Psoas muscle (tissue), 8 donors: Measurements from ENCODE around the gene SPACA5. TPM values are rescaled to one million over a fixed set of nuclear protein-coding genes. Genes with fewer than 3 reads are reported as not detected.
"Not testable (repeated sequence)": the region's sequence is repeated elsewhere in the genome, so short reads cannot be mapped to it uniquely, and the experiment has no call there.

Source experiments
- ATAC-seq, 4 donors: fragments of 200-7000 bp; cut with Tn5 transposase; one replicate each; pipeline ENCODE4 v1.9.1; 2020; ENCODE audit warnings: moderate library complexity in 3 of 4, mild to moderate bottlenecking in 2 of 4
- DNase-seq, 2 donors: peaks; one replicate each; pipeline ENCODE4 v3.0.0-alpha.2; 2020
- H3K27ac ChIP-seq: fragments of 200-600 bp; one replicate; pipeline ENCODE4 v1.8.0; 2022
- H3K27me3 ChIP-seq, 3 donors: fragments of 200-600 bp in 1 of 3; one replicate each; pipeline versions ENCODE4 v1.6.1 to v1.8.0; 2013 to 2022; ENCODE audit warnings: low read length in 2 of 3, mild to moderate bottlenecking in 2 of 3, moderate library complexity in 1 of 3; ENCODE audit not compliant: insufficient read depth in 3 of 3
- H3K36me3 ChIP-seq, 2 donors: fragments of 200-600 bp in 1 of 2; one replicate each; pipeline versions ENCODE4 v1.6.1 to v1.8.0; 2013 to 2022; ENCODE audit warnings: low read depth in 1 of 2, mild to moderate bottlenecking in 1 of 2, moderate library complexity in 1 of 2; ENCODE audit not compliant: insufficient read depth in 1 of 2
- H3K4me1 ChIP-seq: fragments of 200-600 bp; one replicate; pipeline ENCODE4 v1.8.0; 2022
- H3K4me3 ChIP-seq: fragments of 200-600 bp; one replicate; pipeline ENCODE4 v1.8.0; 2022; ENCODE audit warnings: mild to moderate bottlenecking
- H3K9me3 ChIP-seq: fragments of 200-600 bp; one replicate; pipeline ENCODE4 v1.8.0; 2022
- WGBS, 3 donors: extraction: QIAGEN DNeasy Blood & Tissue Kit; methylation state at CpG; one replicate each; pipeline versions ENCODE4 v1.1.6 to v1.1.7; 2013; 5-methylcytosine and 5-hydroxymethylcytosine counted together
- intact Hi-C, 2 donors: fragments of 100-400 bp; cut with DNase I; formaldehyde crosslinking; loops; one replicate each; pipeline versions ENCODE4 v1.11.0 to v1.14.2; 2022
- polyA plus RNA-seq, 3 donors: library from polyadenylated mRNA; stranded (reverse); fragments of 200-250 nt; gene quantifications; one replicate each; pipeline ENCODE4 v1.2.3, GENCODE V29; 2013
- total RNA-seq, 4 donors: library from RNA; stranded (reverse); fragmentation: NEBNext Ultra II Directional in 2 of 4; extraction: Animal tissue kit (Norgen Biotek cat#: 25700) in 2 of 4; gene quantifications; one replicate each; pipeline versions ENCODE4 v1.2.1 to v1.2.4, GENCODE V29; 2021 to 2023
- TF ChIP-seq, protein P1 (sequence below): fragments of 200-600 bp; IDR thresholded peaks from one replicate; pipeline ENCODE4 v1.8.0; 2022; ENCODE audit warnings: antibody characterized with exemption
- donor health status: healthy with polysubstance abuse.
- donor health status: DM: no; HTN: no; CAD: no; lungs with moderate emphysema.
- donor health status: Bipolar disorder and iron deficiency.
- donor health status: healthy.
- donor health status: DM: yes; HTN: yes; CAD: no.
- donor health status: DM: no; HTN: no; CAD: no.
- donor health status: DM: no; HTN: no; CAD: no.
- donor health status: DM: yes; HTN: yes; CAD: no.

SPACA5 gene
- total and polyA plus RNA-seq, 7 donors: 0.09 TPM; not detected in 6

DNA sequence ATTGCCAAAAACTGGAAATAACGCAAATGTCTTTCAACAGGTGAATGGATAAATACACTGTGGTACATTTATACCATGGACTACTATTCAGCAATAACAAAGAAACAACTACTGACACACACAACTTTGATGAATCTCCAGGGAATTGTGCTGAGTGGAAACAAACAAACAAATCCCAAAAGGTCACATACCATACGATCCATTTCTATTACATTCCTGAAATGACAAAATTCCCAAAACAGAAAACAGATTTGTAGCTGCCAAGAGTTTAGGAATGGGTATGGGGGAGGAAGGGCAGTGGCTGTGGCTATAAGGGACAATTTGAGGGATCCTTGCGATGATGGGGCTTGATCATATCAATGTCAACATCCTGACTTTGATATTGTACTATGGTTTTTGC, 5.5 kb upstream of the SPACA5 start:
- H3K36me3 ChIP-seq: peaks cover 0 to 5% of the 10 kb centered on the region in 2 donors
- no peaks in the 10 kb centered on the region for H3K4me1 ChIP-seq
- no peak overlapping the region for H3K27ac ChIP-seq
- no peak overlapping the region for H3K4me3 ChIP-seq
- no peaks in the 10 kb centered on the region for H3K27me3 ChIP-seq
- WGBS, 3 donors: 68 to 72% (median 71%) methylated on average over 3 of the region's 3 CpGs
- ATAC-seq (no peak), DNase-seq (no peak)
- intact Hi-C loops: no loop called here
- peaks cover 6% of the 10 kb centered on the region for H3K9me3 ChIP-seq
- TF ChIP-seq, protein P1, sequence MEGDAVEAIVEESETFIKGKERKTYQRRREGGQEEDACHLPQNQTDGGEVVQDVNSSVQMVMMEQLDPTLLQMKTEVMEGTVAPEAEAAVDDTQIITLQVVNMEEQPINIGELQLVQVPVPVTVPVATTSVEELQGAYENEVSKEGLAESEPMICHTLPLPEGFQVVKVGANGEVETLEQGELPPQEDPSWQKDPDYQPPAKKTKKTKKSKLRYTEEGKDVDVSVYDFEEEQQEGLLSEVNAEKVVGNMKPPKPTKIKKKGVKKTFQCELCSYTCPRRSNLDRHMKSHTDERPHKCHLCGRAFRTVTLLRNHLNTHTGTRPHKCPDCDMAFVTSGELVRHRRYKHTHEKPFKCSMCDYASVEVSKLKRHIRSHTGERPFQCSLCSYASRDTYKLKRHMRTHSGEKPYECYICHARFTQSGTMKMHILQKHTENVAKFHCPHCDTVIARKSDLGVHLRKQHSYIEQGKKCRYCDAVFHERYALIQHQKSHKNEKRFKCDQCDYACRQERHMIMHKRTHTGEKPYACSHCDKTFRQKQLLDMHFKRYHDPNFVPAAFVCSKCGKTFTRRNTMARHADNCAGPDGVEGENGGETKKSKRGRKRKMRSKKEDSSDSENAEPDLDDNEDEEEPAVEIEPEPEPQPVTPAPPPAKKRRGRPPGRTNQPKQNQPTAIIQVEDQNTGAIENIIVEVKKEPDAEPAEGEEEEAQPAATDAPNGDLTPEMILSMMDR: no peak

DNA sequence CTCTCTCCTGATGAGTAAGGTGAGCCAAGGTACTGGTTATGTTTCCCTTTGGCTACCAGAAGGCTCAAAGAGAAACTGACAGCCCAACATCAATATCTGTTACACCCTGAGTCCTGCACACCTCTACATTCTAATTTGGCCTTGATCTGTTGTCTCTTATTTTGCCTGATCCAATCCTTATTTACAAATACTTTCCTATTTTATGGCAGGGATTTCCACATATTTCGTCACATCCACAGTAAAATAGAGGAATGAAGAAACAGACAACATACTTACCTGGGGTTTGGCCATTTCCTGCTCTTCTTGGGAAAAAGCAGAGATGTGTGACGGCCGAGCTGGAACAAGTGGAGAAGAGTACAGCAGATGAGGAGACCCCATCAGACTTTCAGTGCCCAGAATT, 4.5 kb upstream of the SPACA5 start:
- H3K9me3 ChIP-seq: no peaks in the 10 kb centered on the region
- intact Hi-C loops: no loop called here
- DNase-seq (no peak), ATAC-seq (no peak)
- H3K27me3 ChIP-seq: no peaks in the 10 kb centered on the region
- 65 to 92% (median 73%) methylated on average over 3 of the region's 3 CpGs for WGBS, 3 donors
- no peak overlapping the region for H3K4me3 ChIP-seq
- H3K27ac ChIP-seq: no peak overlapping the region
- TF ChIP-seq, protein P1: no peak
- H3K4me1 ChIP-seq: no peaks in the 10 kb centered on the region
- H3K36me3 ChIP-seq: no peaks in the 10 kb centered on the region

DNA sequence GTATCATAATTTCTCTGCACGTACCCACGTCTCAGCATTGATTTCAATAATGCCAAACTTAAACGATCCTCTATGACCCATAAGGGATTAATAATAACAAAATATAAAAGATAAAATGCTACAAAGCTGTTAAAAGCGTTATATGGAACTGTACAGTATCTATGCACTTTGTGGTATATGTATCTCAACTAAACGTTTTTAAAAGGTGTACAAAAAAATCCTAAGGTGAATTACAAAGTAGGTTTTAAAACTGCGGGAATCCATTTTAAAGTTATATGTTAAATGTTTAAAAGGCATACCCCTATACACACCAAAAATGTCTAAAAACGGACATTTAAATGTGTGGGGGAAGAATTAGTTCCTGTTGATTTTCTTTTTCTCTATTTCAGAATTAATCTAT, 3.9 kb upstream of the SPACA5 start:
- ATAC-seq: no peak
- TF ChIP-seq, protein P1: no peak
- Histone ChIP-seq H3K27me3 (no peaks in the 10 kb centered on the region), H3K4me1 (no peaks in the 10 kb centered on the region), H3K4me3 (peak overlapping the region; percentile 70), H3K36me3 (no peaks in the 10 kb centered on the region), H3K27ac (peak overlapping the region; percentile 72), H3K9me3 (no peaks in the 10 kb centered on the region)
- no peak for DNase-seq
- 47 to 57% (median 55%) methylated on average over 7 of the region's 7 CpGs for WGBS, 3 donors
- intact Hi-C loops: no loop called here

DNA sequence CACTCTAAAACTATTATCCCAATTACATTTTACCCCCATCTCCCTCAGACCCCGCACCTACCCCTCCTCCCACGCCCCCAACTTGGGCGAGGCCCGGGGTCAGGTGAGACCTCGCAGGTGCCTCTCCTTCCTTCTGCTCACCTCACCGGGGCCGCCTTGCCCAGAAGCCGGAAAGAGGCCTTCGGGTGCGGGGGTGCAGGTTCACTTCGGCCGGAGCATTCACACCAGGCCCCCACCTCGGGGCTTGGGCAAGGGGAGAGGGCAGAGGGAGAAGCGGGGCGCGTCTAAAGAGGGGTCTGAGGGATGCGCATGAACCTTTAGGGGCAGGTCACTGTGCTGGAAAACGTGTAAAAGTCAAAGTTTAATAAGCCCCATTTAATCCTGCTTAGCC, 3.4 kb upstream of the SPACA5 start:
- no peaks in the 10 kb centered on the region for H3K27me3 ChIP-seq
- peak overlapping the region; percentile 70 for H3K4me3 ChIP-seq
- no peaks in the 10 kb centered on the region for H3K4me1 ChIP-seq
- DNase-seq (no peak), ATAC-seq (peak; percentile 12 to 43 (median 26))
- no peaks in the 10 kb centered on the region for H3K36me3 ChIP-seq
- TF ChIP-seq, protein P1: no peak
- H3K27ac ChIP-seq: peak overlapping the region; percentile 72
- WGBS, 3 donors: 1 to 32% (median 1%) methylated on average over 16 to 18 of the region's 18 CpGs
- intact Hi-C loops: no loop called here
- H3K9me3 ChIP-seq: no peaks in the 10 kb centered on the region

DNA sequence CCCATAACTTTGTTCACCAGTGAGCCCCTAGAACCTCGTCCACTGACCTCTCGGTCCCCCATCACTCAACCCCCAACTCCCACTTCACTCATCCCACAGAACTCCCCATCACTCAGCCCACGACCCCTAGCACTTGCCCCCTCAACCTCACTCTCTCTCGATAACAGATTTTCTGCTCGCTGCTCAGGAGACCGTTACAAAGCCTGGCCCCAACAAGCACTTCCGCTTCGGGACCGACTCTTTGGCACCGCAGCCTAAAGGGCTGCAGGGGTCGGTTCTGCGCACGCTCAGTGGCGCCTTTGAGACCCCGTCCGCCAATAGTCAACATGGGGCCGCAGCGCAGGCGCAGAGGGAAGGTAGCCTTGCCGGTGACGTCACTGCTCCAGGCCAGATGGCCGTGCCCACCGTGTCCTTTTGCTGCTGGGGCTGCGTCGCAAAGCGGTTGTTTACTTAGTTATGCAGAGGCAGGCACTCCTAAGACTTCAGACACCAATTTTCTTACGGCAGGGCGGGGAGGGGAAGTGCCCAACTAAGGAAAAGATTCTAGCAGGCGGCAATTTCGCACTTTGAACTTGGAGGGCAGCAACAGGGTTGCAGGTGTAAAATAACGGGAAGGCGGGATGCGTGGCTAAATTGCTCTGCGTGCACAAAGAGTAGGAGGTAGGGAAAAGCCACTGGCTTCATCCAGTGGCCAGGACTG, 2.9 kb upstream of the SPACA5 start, which contains the start of gene ZNF182:
Gene ZNF182 (minus strand): TSS at position 232 of the 700 bp plus-strand sequence. CDS start 1,380 bp downstream, outside the sequence.
- Histone ChIP-seq H3K4me1 (no peaks in the 10 kb centered on the region), H3K27ac (peak within 1 kb of the TSS; percentile 72), H3K9me3 (no peaks in the 10 kb centered on the region), H3K27me3 (no peaks in the 10 kb centered on the region), H3K36me3 (no peaks in the 10 kb centered on the region), H3K4me3 (peak within 1 kb of the TSS; percentile 70)
- ATAC-seq (peak; percentile 97 to 100 (median 98)), DNase-seq (peak; percentile 93 to 97)
- WGBS, 3 donors: 0 to 42% (median 1%) methylated on average over 22 to 34 of the region's 34 CpGs
- TF ChIP-seq, protein P1: no peak
- intact Hi-C loops: no loop called here

DNA sequence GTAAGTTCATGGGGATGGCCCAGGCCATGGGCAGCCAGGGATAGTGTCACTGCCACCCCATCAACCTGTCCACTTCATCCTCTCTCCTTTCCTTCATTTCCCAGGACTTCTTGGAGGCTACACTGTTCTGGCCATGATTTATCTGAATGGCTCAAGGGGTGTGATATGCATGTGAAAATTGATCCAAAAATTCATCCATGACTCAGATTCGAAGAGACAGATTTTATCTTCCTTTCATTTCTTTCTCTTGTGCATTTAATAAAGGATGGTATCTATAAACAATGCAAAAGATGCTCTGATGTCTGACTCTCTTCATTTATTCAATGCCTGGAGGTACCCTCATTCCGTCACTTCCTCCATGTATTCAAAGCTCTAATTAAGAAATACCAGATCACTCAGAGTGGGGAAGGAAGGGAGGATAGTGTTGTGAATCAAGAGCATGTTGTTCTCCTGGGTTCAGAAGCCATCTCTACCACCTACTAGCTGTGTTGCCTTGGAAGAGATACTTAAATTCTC, 2.7 kb downstream of the SPACA5 start:
- H3K4me3 ChIP-seq, H3K4me1 ChIP-seq, DNase-seq, ATAC-seq, H3K9me3 ChIP-seq, H3K27me3 ChIP-seq, H3K27ac ChIP-seq, intact Hi-C loops, H3K36me3 ChIP-seq: not testable (repeated sequence)
- WGBS, 3 donors: no CpG with 5 or more reads among the region's 2 CpGs
